Panc1 (cell line): ENCODE data around the gene USP14. TPM values are rescaled to one million over a fixed set of nuclear protein-coding genes. Genes with fewer than 3 reads are reported as not detected.
"Not testable (repeated sequence)": the region's sequence is repeated elsewhere in the genome, so short reads cannot be mapped to it uniquely, and the experiment has no call there.

ENCODE experiments used
- ATAC-seq: fragments of 200-7000 bp; cut with Tn5 transposase; 2 replicates; pipeline ENCODE4 v1.9.1; 2020; ENCODE audit warnings: mild to moderate bottlenecking, moderate library complexity
- BruUV-seq: library from RNA; stranded (reverse); fragments of 400-500 nt; replicated peaks from 2 replicates; lab custom pipeline; 2021; lab: Mats Ljungman, UMichigan
- CTCF ChIA-PET: fragments of 300-600 bp; sonication (Branson Sonifier 250); formaldehyde crosslinking; loops from one replicate; lab custom pipeline; 2022; ENCODE audit warnings: antibody characterized with exemption; lab: Charles Lee
- POLR2A ChIA-PET: fragments of 300-600 bp; sonication (Branson Sonifier 250); formaldehyde crosslinking; loops from one replicate; lab custom pipeline; 2022; ENCODE audit warnings: antibody characterized with exemption; lab: Charles Lee
- DNase-seq: peaks from one replicate; pipeline ENCODE4 v3.0.0-alpha.2; 2010; ENCODE audit warnings: low read depth, low spot score
- H3K27ac ChIP-seq: 2 replicates; pipeline ENCODE4 v1.5.1; 2011; ENCODE audit warnings: mild to moderate bottlenecking, low read length, inconsistent platforms
- H3K27me3 ChIP-seq: fragments of 200-500 bp; sonication (Bioruptor generic); 2 replicates; pipeline ENCODE4 v1.6.0; 2014; ENCODE audit warnings: low read length, inconsistent platforms; ENCODE audit not compliant: control insufficient read depth, insufficient read depth
- H3K36me3 ChIP-seq: fragments of 200-500 bp; sonication (Bioruptor generic); 2 replicates; pipeline ENCODE4 v1.5.1; 2014; ENCODE audit warnings: inconsistent platforms, mild to moderate bottlenecking, low read length, moderate library complexity; ENCODE audit not compliant: control insufficient read depth, insufficient read depth
- H3K4me1 ChIP-seq: 2 replicates; pipeline ENCODE4 v1.5.1; 2011; ENCODE audit warnings: inconsistent platforms, mild to moderate bottlenecking, low read length, moderate library complexity; ENCODE audit not compliant: control insufficient read depth, insufficient read depth
- H3K4me3 ChIP-seq, 2 experiments: 2 replicates each; pipeline ENCODE4 v1.5.1; 2011 to 2012; ENCODE audit warnings: low read depth in 2 of 2, low read length in 2 of 2, mild to moderate bottlenecking in 2 of 2, inconsistent platforms in 1 of 2, moderate library complexity in 1 of 2
- H3K9me3 ChIP-seq: fragments of 200-500 bp; sonication (Bioruptor generic); 2 replicates; pipeline ENCODE4 v1.5.1; 2014; ENCODE audit warnings: low read depth, mild to moderate bottlenecking, inconsistent platforms, low read length, moderate library complexity; ENCODE audit not compliant: control insufficient read depth, insufficient read depth
- CTCF ChIP-seq: fragments of 450-650 bp; IDR thresholded peaks from 2 replicates; pipeline ENCODE4 v1.5.1; 2017; ENCODE audit warnings: mild to moderate bottlenecking
- REST ChIP-seq, 2 experiments: IDR thresholded peaks; 2 replicates each; pipeline ENCODE4 v1.6.1; 2011 to 2012; ENCODE audit warnings: low read depth in 2 of 2, control low read depth in 1 of 2, low read length in 1 of 2, mild to moderate bottlenecking in 1 of 2, moderate library complexity in 1 of 2; ENCODE audit not compliant: insufficient read depth in 1 of 2
- SIN3A ChIP-seq: IDR thresholded peaks from 2 replicates; pipeline ENCODE4 v1.6.1; 2012; ENCODE audit warnings: low read depth, mild to moderate bottlenecking, low read length, moderate library complexity, borderline replicate concordance; ENCODE audit not compliant: insufficient read depth
- TCF7L2 ChIP-seq: IDR thresholded peaks from 2 replicates; pipeline ENCODE4 v1.6.1; 2011; ENCODE audit warnings: mild to moderate bottlenecking, low read depth, low read length, inconsistent platforms
- in situ Hi-C: cut with HindIII; loops from 2 replicates; pipeline ENCODE4 v1.10.0; 2016; ENCODE audit warnings: low sequenced_read_pairs, low pct_unique_long_range_greater_than_20kb
- intact Hi-C: fragments of 100-400 bp; cut with micrococcal nuclease; formaldehyde crosslinking; loops from one replicate; pipeline ENCODE4 v1.10.0; 2022; ENCODE audit not compliant: unreplicated experiment
- total RNA-seq: library from RNA; stranded (reverse); gene quantifications from one replicate; pipeline ENCODE4 v1.2.1, GENCODE V29; 2021; ENCODE audit not compliant: unreplicated experiment

Gene USP14
- total RNA-seq, 1 experiment from 2014 or later = 75.0 TPM

GRCh38 chr18:142624-143296, 15.6 kb upstream of the USP14 start:
- ATAC-seq, H3K27ac ChIP-seq, H3K4me3 ChIP-seq, in situ Hi-C loops, intact Hi-C loops, DNase-seq, H3K4me1 ChIP-seq, BruUV-seq, H3K36me3 ChIP-seq, CTCF ChIA-PET, H3K9me3 ChIP-seq, H3K27me3 ChIP-seq: not testable (repeated sequence)
- POLR2A ChIA-PET = interaction anchor here (0.6 kb wide), 1 partner anchor 39 kb away, joined by 3 read pairs; no protein-coding TSS in a partner anchor

GRCh38 chr18:148841-149240, 9.5 kb upstream of the USP14 start:
- H3K27me3 ChIP-seq = no peaks in the 10 kb centered on the region
- BruUV-seq = no TSS peak
- no peak for DNase-seq
- H3K27ac ChIP-seq = no peak overlapping the region
- ATAC-seq = no peak
- POLR2A ChIA-PET = no interaction called here
- H3K36me3 ChIP-seq = no peaks in the 10 kb centered on the region
- in situ Hi-C loops (no loop called here), intact Hi-C loops (no loop called here)
- no peaks in the 10 kb centered on the region for H3K9me3 ChIP-seq
- no peak overlapping the region for H3K4me3 ChIP-seq
- H3K4me1 ChIP-seq = no peaks in the 10 kb centered on the region
- TF ChIP-seq CTCF (no peak), REST (IDR thresholded peaks at IDR 0.05; ENCODE audit: insufficient read depth in 1 of 2, low read depth in 2 of 2, low read length in 1 of 2) (no peak), SIN3A (no peak)
- CTCF ChIA-PET = no interaction called here

- no TSS peak for BruUV-seq
- Histone ChIP-seq H3K4me3 (no peak overlapping the region), H3K27me3 (no peaks in the 10 kb centered on the region), H3K4me1 (no peaks in the 10 kb centered on the region), H3K27ac (no peak overlapping the region), H3K36me3 (no peaks in the 10 kb centered on the region), H3K9me3 (no peaks in the 10 kb centered on the region)
- DNase-seq (no peak), ATAC-seq (no peak)
- POLR2A ChIA-PET = no interaction called here
- CTCF ChIA-PET = interaction anchor here (0.6 kb wide), 1 partner anchor 85 kb away, joined by 3 read pairs; no protein-coding TSS in a partner anchor
- in situ Hi-C loops = no loop called here
- TF ChIP-seq SIN3A (no peak), CTCF (no peak), TCF7L2 (no peak)
- intact Hi-C loops = no loop called here
Observed at GRCh38 chr18:154151-154550, 4.2 kb upstream of the USP14 start.
